Vagina (tissue), 2 donors: Measurements from ENCODE around the gene NCOR1. TPM values are rescaled to one million over a fixed set of nuclear protein-coding genes. Genes with fewer than 3 reads are reported as not detected.
"Not testable (repeated sequence)": the region's sequence is repeated elsewhere in the genome, so short reads cannot be mapped to it uniquely, and the experiment has no call there.

Experiments used
- DNase-seq, 2 donors: peaks; one replicate each; pipeline ENCODE4 v3.0.0-alpha.2; 2017; ENCODE audit errors: extremely low spot score in 2 of 2
- H3K27ac ChIP-seq: fragments of 200-600 bp; sonication (generic); one replicate; pipeline ENCODE4 v1.5.1; 2019
- H3K27me3 ChIP-seq: fragments of 200-600 bp; sonication (generic); one replicate; pipeline ENCODE4 v1.5.1; 2019
- H3K36me3 ChIP-seq, 2 donors: fragments of 200-600 bp; sonication (generic); one replicate each; pipeline ENCODE4 v1.5.1; 2017 to 2019
- H3K4me1 ChIP-seq: fragments of 200-600 bp; sonication (generic); one replicate; pipeline ENCODE4 v1.5.1; 2019
- H3K4me3 ChIP-seq, 2 donors: fragments of 200-600 bp; sonication (generic); 1 replicate in 1 of 2; 2 replicates in 1 of 2; pipeline ENCODE4 v1.5.1; 2016 to 2019
- H3K9me3 ChIP-seq: fragments of 200-600 bp; sonication (generic); one replicate; pipeline ENCODE4 v1.5.1; 2019
- CTCF ChIP-seq, 3 experiments: fragments of 450-650 bp in 2 of 3; fragments of 200-600 bp in 1 of 3; sonication (generic) in 1 of 3; IDR thresholded peaks; one replicate each; pipeline ENCODE4 v1.5.1; 2017 to 2019; ENCODE audit warnings: antibody characterized with exemption in 3 of 3, mild to moderate bottlenecking in 2 of 3, moderate library complexity in 2 of 3
- POLR2A ChIP-seq, 2 donors: fragments of 450-650 bp; IDR thresholded peaks; one replicate each; pipeline ENCODE4 v1.6.1; 2017; ENCODE audit warnings: antibody characterized with exemption in 2 of 2, mild to moderate bottlenecking in 2 of 2, moderate library complexity in 2 of 2
- POLR2AphosphoS5 ChIP-seq, 2 donors: sonication (generic); formaldehyde crosslinking; IDR thresholded peaks; one replicate each; pipeline ENCODE4 v1.9.0; 2017; ENCODE audit warnings: antibody characterized with exemption in 2 of 2, mild to moderate bottlenecking in 2 of 2, low read depth in 1 of 2; ENCODE audit not compliant: insufficient read depth in 1 of 2
- intact Hi-C: fragments of 100-400 bp; cut with DNase I; formaldehyde crosslinking; loops from one replicate; pipeline ENCODE4 v1.15.1; 2023
- total RNA-seq: library from RNA; depleted of rRNA; stranded (reverse); fragments of >200 nt; gene quantifications from one replicate; pipeline ENCODE4 v1.2.3, GENCODE V29; 2016

The NCOR1 gene
- total RNA-seq, 1 donor from 2014 or later: 175 TPM

DNA sequence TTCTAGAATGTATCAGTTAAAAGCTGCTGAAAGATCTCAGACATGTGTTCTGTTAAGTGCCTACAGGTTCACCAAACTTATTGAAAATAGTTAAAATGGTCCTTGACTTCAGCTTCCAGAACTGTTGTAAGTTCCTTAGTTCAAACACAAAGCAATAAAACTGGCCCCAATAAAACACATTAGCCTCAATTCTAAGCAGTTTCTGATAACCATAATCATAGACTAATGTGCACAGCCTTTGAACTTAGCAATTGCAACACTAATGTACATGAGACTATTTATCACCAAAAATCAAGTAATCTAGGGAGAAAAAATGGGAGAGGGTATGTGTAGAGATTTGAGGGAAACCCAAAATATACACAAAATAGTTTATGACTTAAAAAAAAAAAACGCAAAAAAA is 17.1 kb upstream of the NCOR1 start:
- Histone ChIP-seq H3K4me3 (no peak overlapping the region), H3K36me3 (no peaks in the 10 kb centered on the region), H3K27ac (no peak overlapping the region), H3K27me3 (no peaks in the 10 kb centered on the region), H3K4me1 (no peaks in the 10 kb centered on the region), H3K9me3 (no peaks in the 10 kb centered on the region)
- no peak for TF ChIP-seq POLR2AphosphoS5 (IDR thresholded peaks at IDR 0.05; ENCODE audit: insufficient read depth in 1 of 2, low read depth in 1 of 2)
- TF ChIP-seq POLR2A (IDR thresholded peaks at IDR 0.05): no peak
- TF ChIP-seq CTCF (IDR thresholded peaks at IDR 0.05): no peak
- no peak for DNase-seq
- intact Hi-C loops: no loop called here

DNA sequence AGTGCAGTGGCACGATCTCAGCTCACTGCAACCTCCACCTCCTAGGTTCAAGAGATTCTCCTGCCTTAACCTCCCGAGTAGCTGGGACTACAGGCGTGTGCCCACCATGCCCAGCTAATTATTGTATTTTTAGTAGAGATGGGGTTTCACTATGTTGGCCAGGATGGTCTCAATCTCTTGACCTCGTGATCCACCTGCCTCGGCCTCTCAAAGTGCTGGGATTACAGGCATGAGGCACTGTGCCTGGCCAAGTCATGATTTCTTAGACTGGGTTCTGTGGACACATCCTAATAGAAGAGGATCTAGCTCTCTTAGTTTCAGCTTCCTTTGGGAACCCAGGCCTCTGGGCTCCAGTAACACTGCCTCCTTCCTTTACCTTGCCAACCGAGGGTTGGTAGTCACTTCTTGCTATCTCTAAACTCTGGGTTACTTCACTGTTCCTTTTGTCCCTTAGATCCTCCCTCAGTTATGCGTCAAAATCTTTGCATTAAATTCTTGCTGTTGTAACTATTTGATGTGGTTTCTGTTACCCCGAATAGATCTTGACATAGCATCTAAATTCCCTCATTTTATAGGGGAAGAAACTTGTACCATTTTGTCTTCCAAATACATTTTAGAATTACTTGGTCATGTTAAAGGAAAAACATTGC is 14.7 kb upstream of the NCOR1 start:
- H3K4me1 ChIP-seq, H3K27me3 ChIP-seq, H3K27ac ChIP-seq, H3K9me3 ChIP-seq, H3K36me3 ChIP-seq, H3K4me3 ChIP-seq, DNase-seq, intact Hi-C loops: not testable (repeated sequence)

GRCh38 chr17:16222406-16222805 is 7.1 kb upstream of the NCOR1 start:
- Histone ChIP-seq H3K9me3 (no peaks in the 10 kb centered on the region), H3K27ac (no peak overlapping the region), H3K4me3 (no peak overlapping the region), H3K4me1 (peaks cover 14% of the 10 kb centered on the region), H3K27me3 (no peaks in the 10 kb centered on the region), H3K36me3 (no peaks in the 10 kb centered on the region)
- no peak for TF ChIP-seq CTCF (IDR thresholded peaks at IDR 0.05)
- no peak for TF ChIP-seq POLR2A (IDR thresholded peaks at IDR 0.05)
- TF ChIP-seq POLR2AphosphoS5 (IDR thresholded peaks at IDR 0.05; ENCODE audit: insufficient read depth in 1 of 2, low read depth in 1 of 2): no peak
- DNase-seq: no peak
- intact Hi-C loops: no loop called here

GRCh38 chr17:16217002-16217635 is 1.8 kb upstream of the NCOR1 start, which contains the start of gene PIGL:
TSS of gene PIGL (plus strand) at chr17:16217210. CDS start at chr17:16217227, 17 bp downstream.
- peak within 1 kb of the TSS; percentile 98 to 100 for H3K4me3 ChIP-seq
- intact Hi-C loops: no loop called here
- H3K9me3 ChIP-seq: no peaks in the 10 kb centered on the region
- peak in 1 of 2 donors; percentile 93 for DNase-seq
- H3K27ac ChIP-seq: peak within 1 kb of the TSS; percentile 98
- H3K27me3 ChIP-seq: no peaks in the 10 kb centered on the region
- TF ChIP-seq CTCF (IDR thresholded peaks at IDR 0.05) (no peak), POLR2A (IDR thresholded peaks at IDR 0.05) (peak in 1 of 2 donors; percentile 16), POLR2AphosphoS5 (IDR thresholded peaks at IDR 0.05; ENCODE audit: insufficient read depth in 1 of 2, low read depth in 1 of 2) (peak; percentile 76 to 95)
- H3K36me3 ChIP-seq: no peaks in the 10 kb centered on the region
- H3K4me1 ChIP-seq: peaks cover 50% of the 10 kb centered on the region

GRCh38 chr17:16216341-16217001 is 1.1 kb upstream of the NCOR1 start:
- DNase-seq, H3K27me3 ChIP-seq, intact Hi-C loops, H3K9me3 ChIP-seq, H3K36me3 ChIP-seq: not testable (repeated sequence)
- Histone ChIP-seq H3K4me1 (peaks cover 56% of the 10 kb centered on the region), H3K4me3 (peak overlapping the region; percentile 98 to 100), H3K27ac (peak overlapping the region; percentile 98)

DNA sequence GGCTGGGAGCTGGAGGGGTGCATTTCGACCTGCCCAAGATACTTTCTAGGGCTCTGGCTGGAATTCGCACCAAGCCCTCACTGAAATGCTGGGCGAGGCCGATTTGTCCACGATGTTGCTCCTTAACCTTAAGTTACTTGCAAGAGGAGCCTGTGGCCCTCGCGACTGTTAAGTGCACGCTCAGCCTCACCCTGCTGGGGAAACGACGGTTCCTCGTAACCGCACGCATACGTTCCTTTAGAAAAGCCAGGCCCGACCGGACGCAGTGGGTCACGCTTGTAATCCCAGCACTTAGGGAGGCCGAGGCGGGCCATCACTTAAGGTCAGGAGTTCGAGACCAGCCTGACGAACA is 607 bp upstream of the NCOR1 start:
- H3K27ac ChIP-seq: peak overlapping the region; percentile 98
- H3K4me3 ChIP-seq: peak overlapping the region; percentile 98 to 100
- H3K4me1 ChIP-seq: peaks cover 58% of the 10 kb centered on the region
- no peak for DNase-seq
- no peak for TF ChIP-seq CTCF (IDR thresholded peaks at IDR 0.05)
- no peak for TF ChIP-seq POLR2AphosphoS5 (IDR thresholded peaks at IDR 0.05; ENCODE audit: insufficient read depth in 1 of 2, low read depth in 1 of 2)
- TF ChIP-seq POLR2A (IDR thresholded peaks at IDR 0.05): no peak
- H3K36me3 ChIP-seq: no peaks in the 10 kb centered on the region
- no peaks in the 10 kb centered on the region for H3K9me3 ChIP-seq
- intact Hi-C loops: no loop called here
- H3K27me3 ChIP-seq: no peaks in the 10 kb centered on the region
